PC-3 (cell line): ENCODE data around the gene KHDC4. TPM values are rescaled to one million over a fixed set of nuclear protein-coding genes. Genes with fewer than 3 reads are reported as not detected.
"Not testable (repeated sequence)": the region's sequence is repeated elsewhere in the genome, so short reads cannot be mapped to it uniquely, and the experiment has no call there.

Experiments used
- ATAC-seq: fragments of 200-7000 bp; cut with Tn5 transposase; 2 replicates; pipeline ENCODE4 v1.9.1; 2020; ENCODE audit warnings: mild to moderate bottlenecking, moderate library complexity
- BruUV-seq: library from RNA; stranded (reverse); fragments of 400-500 nt; replicated peaks from 2 replicates; lab custom pipeline; 2021; lab: Mats Ljungman, UMichigan
- CTCF ChIA-PET: fragments of 300-600 bp; sonication (Branson Sonifier 250); formaldehyde crosslinking; loops from one replicate; lab custom pipeline; 2022; ENCODE audit warnings: antibody characterized with exemption; lab: Charles Lee
- POLR2A ChIA-PET: fragments of 300-600 bp; sonication (Branson Sonifier 250); formaldehyde crosslinking; loops from one replicate; lab custom pipeline; 2022; ENCODE audit warnings: antibody characterized with exemption; ENCODE audit not compliant: unreplicated experiment; lab: Charles Lee
- DNase-seq: peaks from one replicate; pipeline ENCODE4 v3.0.0-alpha.2; 2015
- H2AFZ ChIP-seq: fragments of 300-600 bp; sonication (generic); 2 replicates; pipeline ENCODE4 v1.6.0; 2016; ENCODE audit warnings: antibody characterized with exemption, low read length
- H3F3A ChIP-seq: fragments of 300-600 bp; sonication (generic); one replicate; pipeline ENCODE4 v1.6.0; 2017; ENCODE audit warnings: antibody characterized with exemption, low read length, control low read depth, mild to moderate bottlenecking; ENCODE audit not compliant: unreplicated experiment
- H3K27ac ChIP-seq: fragments of 300-600 bp; sonication (generic); 2 replicates; pipeline ENCODE4 v1.5.1; 2016; ENCODE audit warnings: mild to moderate bottlenecking, low read length
- H3K27me3 ChIP-seq: fragments of 300-600 bp; sonication (generic); 2 replicates; pipeline ENCODE4 v1.6.1; 2016; ENCODE audit warnings: low read length, mixed read lengths
- H3K36me3 ChIP-seq: fragments of 300-600 bp; sonication (generic); 2 replicates; pipeline ENCODE4 v1.6.1; 2016; ENCODE audit warnings: low read depth, mixed run types, low read length, mixed read lengths
- H3K4me1 ChIP-seq: fragments of 300-600 bp; sonication (generic); 2 replicates; pipeline ENCODE4 v1.5.1; 2016; ENCODE audit warnings: low read length; ENCODE audit not compliant: insufficient read depth
- H3K4me2 ChIP-seq: fragments of 300-600 bp; sonication (generic); 2 replicates; pipeline ENCODE4 v1.6.0; 2016; ENCODE audit warnings: low read length
- H3K4me3 ChIP-seq: fragments of 300-600 bp; sonication (generic); 2 replicates; pipeline ENCODE4 v1.5.1; 2016; ENCODE audit warnings: mild to moderate bottlenecking, low read length, mixed read lengths
- H3K79me2 ChIP-seq: fragments of 300-600 bp; sonication (generic); 2 replicates; pipeline ENCODE4 v1.6.1; 2017; ENCODE audit warnings: low read length, mixed read lengths
- H3K9ac ChIP-seq: fragments of 300-600 bp; sonication (generic); 2 replicates; pipeline ENCODE4 v1.6.0; 2016; ENCODE audit warnings: mild to moderate bottlenecking, low read length
- H3K9me2 ChIP-seq: fragments of 300-600 bp; sonication (generic); replicated peaks from 2 replicates; pipeline ENCODE4 v1.6.1; 2016; ENCODE audit warnings: mixed run types, low read length, mixed read lengths
- H3K9me3 ChIP-seq: fragments of 300-600 bp; sonication (generic); 2 replicates; pipeline ENCODE4 v1.6.1; 2016; ENCODE audit warnings: low read length, mixed read lengths
- H4K20me1 ChIP-seq: fragments of 300-600 bp; sonication (generic); 2 replicates; pipeline ENCODE4 v1.6.1; 2016; ENCODE audit warnings: low read length, mixed read lengths
- CTCF ChIP-seq: fragments of 300-600 bp; sonication (generic); conservative IDR thresholded peaks from 2 replicates; pipeline ENCODE4 v1.5.1; 2017; ENCODE audit warnings: antibody characterized with exemption, low read depth, mild to moderate bottlenecking, low read length
- EZH2 ChIP-seq: fragments of 300-600 bp; sonication (generic); IDR thresholded peaks from one replicate; pipeline ENCODE4 v1.6.1; 2017; ENCODE audit warnings: antibody characterized with exemption, mild to moderate bottlenecking, low read length; ENCODE audit not compliant: unreplicated experiment
- EZH2phosphoT487 ChIP-seq: fragments of 300-600 bp; sonication (generic); IDR thresholded peaks from 2 replicates; pipeline ENCODE4 v1.6.1; 2018; ENCODE audit warnings: mild to moderate bottlenecking, antibody characterized with exemption, low read length, borderline replicate concordance
- intact Hi-C: fragments of 100-400 bp; cut with micrococcal nuclease; formaldehyde crosslinking; loops from 2 replicates; pipeline ENCODE4 v1.9.0; 2023
- total RNA-seq: library from RNA; depleted of rRNA; stranded (reverse); fragments of >200 nt; gene quantifications from 2 replicates; pipeline ENCODE4 v1.2.3, GENCODE V29; 2014

Gene KHDC4
- total RNA-seq, 1 experiment from 2014 or later: 63.4 TPM

GRCh38 chr1:155931332-155932038 is 2.7 kb downstream of the KHDC4 start:
- H3K79me2 ChIP-seq: peaks cover 82% of the 10 kb centered on the region
- H3K9me2 ChIP-seq: no peaks in the 10 kb centered on the region
- H3K4me3 ChIP-seq: peak overlapping the region; percentile 80
- ATAC-seq (peak; percentile 51), DNase-seq (peak; percentile 64)
- peaks cover 50% of the 10 kb centered on the region for H4K20me1 ChIP-seq
- no peaks in the 10 kb centered on the region for H3K27me3 ChIP-seq
- H3K27ac ChIP-seq: peak overlapping the region; percentile 55
- H3K9me3 ChIP-seq: no peaks in the 10 kb centered on the region
- peaks cover 46% of the 10 kb centered on the region for H3K4me1 ChIP-seq
- H3K9ac ChIP-seq: peak overlapping the region; percentile 49
- BruUV-seq: no TSS peak
- intact Hi-C loops: loop anchor here (2.0 to 5.0 kb wide), 3 partner anchors 39 to 184 kb away; partner anchors contain the start of genes GON4L and SYT11
- TF ChIP-seq EZH2phosphoT487 (no peak), EZH2 (no peak), CTCF (no peak)
- H3K36me3 ChIP-seq: peaks cover 54% of the 10 kb centered on the region
- CTCF ChIA-PET: interaction anchor here (1.1 kb wide), 1 partner anchor 38 kb away, joined by 3 read pairs; no protein-coding TSS in a partner anchor
- H3F3A ChIP-seq: peaks cover 26% of the 10 kb centered on the region
- no peak overlapping the region for H2AFZ ChIP-seq
- H3K4me2 ChIP-seq: peak overlapping the region; percentile 88
- POLR2A ChIA-PET: interaction anchor here (0.6 to 1.0 kb wide), 3 partner anchors 13 to 640 kb away, joined by 4 to 16 read pairs (median 4); no protein-coding TSS in a partner anchor

- Histone ChIP-seq H4K20me1 (peaks cover 55% of the 10 kb centered on the region), H3K9ac (peak overlapping the region; percentile 49), H3K4me2 (peak overlapping the region; percentile 88), H3K4me3 (peak overlapping the region; percentile 80), H3K36me3 (peaks cover 62% of the 10 kb centered on the region), H3F3A (peaks cover 24% of the 10 kb centered on the region), H3K4me1 (peaks cover 46% of the 10 kb centered on the region), H3K79me2 (peaks cover 90% of the 10 kb centered on the region), H3K27ac (peak overlapping the region; percentile 55)
- H3K27me3 ChIP-seq, H2AFZ ChIP-seq, BruUV-seq, H3K9me2 ChIP-seq, CTCF ChIA-PET, DNase-seq, H3K9me3 ChIP-seq, ATAC-seq: not testable (repeated sequence)
- POLR2A ChIA-PET: interaction anchor here (0.6 to 1.4 kb wide), 3 partner anchors 12 to 32 kb away, joined by 4 to 16 read pairs (median 4); no protein-coding TSS in a partner anchor
- intact Hi-C loops: loop anchor here (2.0 to 5.0 kb wide), 3 partner anchors 38 to 183 kb away; partner anchors contain the start of genes GON4L and SYT11
These were observed 3.5 kb downstream of the KHDC4 start for GRCh38 chr1:155930725-155931124.

- no peak for TF ChIP-seq CTCF
- TF ChIP-seq EZH2: no peak
- no peak for TF ChIP-seq EZH2phosphoT487
These were observed 5.2 kb downstream of the KHDC4 start for GRCh38 chr1:155929057-155929456.

More at GRCh38 chr1:155929057-155929456, 5.2 kb downstream of the KHDC4 start:
- ChIA-PET POLR2A (interaction anchor here (1.4 kb wide), 1 partner anchor 14 kb away, joined by 4 read pairs; no protein-coding TSS in a partner anchor), CTCF (no interaction called here)
- Histone ChIP-seq H3K79me2 (peaks cover 86% of the 10 kb centered on the region), H3K4me1 (peaks cover 40% of the 10 kb centered on the region), H4K20me1 (peaks cover 55% of the 10 kb centered on the region), H3K9me2 (no peaks in the 10 kb centered on the region), H2AFZ (no peak overlapping the region), H3K9ac (0 out of 2 replicates have a peak overlapping the region, but pooled peaks have one; percentile 1), H3K4me2 (peak overlapping the region; percentile 34), H3K36me3 (peaks cover 73% of the 10 kb centered on the region), H3K4me3 (no peak overlapping the region), H3F3A (peaks cover 23% of the 10 kb centered on the region), H3K27me3 (no peaks in the 10 kb centered on the region), H3K9me3 (no peaks in the 10 kb centered on the region), H3K27ac (peak overlapping the region; percentile 58)
- DNase-seq (peak; percentile 80), ATAC-seq (peak; percentile 28)
- BruUV-seq: no TSS peak
- intact Hi-C loops: no loop called here
